Activated T-helper 2 cell treated with anti-CD3 and anti-CD28 coated beads, Interferon-gamma antibody, Interleukin-2, Interleukin-4, amounts not matched to agents 10 μg/mL and 5 μg/mL and 100 μg/mL, durations not matched to agents 14 hours and 24 hours and 36 hours (primary cell): ENCODE measurements around the gene MALT1. TPM values are rescaled to one million over a fixed set of nuclear protein-coding genes. Genes with fewer than 3 reads are reported as not detected.
"Not testable (repeated sequence)": the region's sequence is repeated elsewhere in the genome, so short reads cannot be mapped to it uniquely, and the experiment has no call there.

Experiments used
- DNase-seq: peaks from one replicate; pipeline ENCODE4 v3.0.0; 2021; ENCODE audit warnings: low spot score
- H3K27ac Mint-ChIP-seq: one replicate; pipeline ENCODE4 v1.8.0; 2021; ENCODE audit warnings: mixed read lengths
- H3K27me3 Mint-ChIP-seq: one replicate; pipeline ENCODE4 v1.8.0; 2021; ENCODE audit warnings: low read depth, mixed read lengths
- H3K36me3 Mint-ChIP-seq: one replicate; pipeline ENCODE4 v1.8.0; 2021; ENCODE audit warnings: low read depth, mixed read lengths
- H3K4me1 Mint-ChIP-seq: one replicate; pipeline ENCODE4 v1.8.0; 2021; ENCODE audit warnings: low read depth, mixed read lengths
- H3K4me3 Mint-ChIP-seq: one replicate; pipeline ENCODE4 v1.8.0; 2021; ENCODE audit warnings: low read depth, mild to moderate bottlenecking, moderate library complexity, mixed read lengths
- H3K9me3 Mint-ChIP-seq: one replicate; pipeline ENCODE4 v1.8.0; 2021; ENCODE audit warnings: mixed read lengths
- intact Hi-C: fragments of 100-400 bp; cut with micrococcal nuclease; formaldehyde crosslinking; loops from one replicate; pipeline ENCODE4 v1.15.1; 2023
- total RNA-seq: library from RNA; stranded (reverse); gene quantifications from 2 replicates; pipeline ENCODE4 v1.2.3, GENCODE V29; 2022

Gene MALT1
- total RNA-seq, 1 donor from 2014 or later: 23.5 TPM

- Mint-ChIP-seq H3K27ac (no peak overlapping the region), H3K4me1 (peaks cover 24% of the 10 kb centered on the region), H3K4me3 (no peak overlapping the region)
Observed at GRCh38 chr18:58639751-58640427, 31.4 kb upstream of the MALT1 start.

DNA sequence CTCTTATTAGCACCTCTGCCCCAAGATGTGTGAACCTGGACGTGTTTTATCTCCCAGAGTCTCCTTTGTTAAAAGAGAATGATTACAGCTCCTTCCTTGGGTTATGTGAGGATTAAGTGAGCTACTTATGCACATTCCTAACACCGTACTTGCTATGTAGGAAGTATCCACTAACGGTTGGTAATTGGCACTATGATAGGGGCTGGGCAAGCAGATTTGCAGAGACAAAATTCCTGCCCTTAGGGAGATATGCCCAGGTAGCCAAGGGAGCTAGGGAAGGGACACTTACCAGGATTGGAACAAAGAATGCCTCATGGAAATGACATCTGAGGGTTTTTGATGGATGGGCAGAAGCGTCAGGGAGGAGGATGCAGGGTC lies 30.8 kb upstream of the MALT1 start:
- no peak overlapping the region for H3K4me3 Mint-ChIP-seq
- H3K4me1 Mint-ChIP-seq: peaks cover 23% of the 10 kb centered on the region
- peaks cover 4% of the 10 kb centered on the region for H3K27me3 Mint-ChIP-seq
- H3K36me3 Mint-ChIP-seq: no peaks in the 10 kb centered on the region
- intact Hi-C loops: no loop called here
- no peak for DNase-seq
- H3K9me3 Mint-ChIP-seq: no peaks in the 10 kb centered on the region
- no peak overlapping the region for H3K27ac Mint-ChIP-seq

More at GRCh38 chr18:58639751-58640427, 31.4 kb upstream of the MALT1 start:
- Mint-ChIP-seq H3K36me3 (no peaks in the 10 kb centered on the region), H3K9me3 (no peaks in the 10 kb centered on the region), H3K27me3 (peaks cover 4% of the 10 kb centered on the region)
- no peak for DNase-seq
- intact Hi-C loops: no loop called here

GRCh38 chr18:58640891-58641610 lies 30.2 kb upstream of the MALT1 start:
- Mint-ChIP-seq H3K36me3 (no peaks in the 10 kb centered on the region), H3K27me3 (peaks cover 4% of the 10 kb centered on the region), H3K4me1 (peaks cover 16% of the 10 kb centered on the region), H3K27ac (no peak overlapping the region), H3K4me3 (no peak overlapping the region), H3K9me3 (no peaks in the 10 kb centered on the region)
- DNase-seq: no peak
- intact Hi-C loops: no loop called here

- H3K36me3 Mint-ChIP-seq, H3K27ac Mint-ChIP-seq: not testable (repeated sequence)
Observed at GRCh38 chr18:58643557-58643956, 27.7 kb upstream of the MALT1 start.

DNA sequence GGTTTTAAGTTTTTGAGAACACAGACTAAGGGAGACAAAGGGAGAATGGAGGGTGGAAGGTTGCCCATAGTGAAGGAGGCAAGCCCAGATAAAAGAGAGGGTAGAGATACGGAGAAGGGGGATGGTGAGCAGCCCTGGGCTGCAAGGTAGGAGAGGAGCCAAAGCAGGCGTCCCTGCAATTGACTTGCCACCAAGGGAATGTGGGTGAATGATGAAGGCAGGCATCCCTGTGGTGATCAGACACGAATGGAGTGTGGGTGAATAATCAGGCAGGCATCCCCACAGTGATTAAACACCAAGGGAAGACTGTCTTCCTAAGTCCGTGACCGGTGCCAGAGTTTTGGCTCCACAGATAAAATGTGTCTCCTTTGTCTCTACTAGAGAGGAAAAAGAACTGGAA lies 25.9 kb upstream of the MALT1 start:
- Mint-ChIP-seq H3K27me3 (no peaks in the 10 kb centered on the region), H3K4me1 (peaks cover 14% of the 10 kb centered on the region), H3K36me3 (peaks cover 6% of the 10 kb centered on the region), H3K4me3 (no peak overlapping the region), H3K9me3 (no peaks in the 10 kb centered on the region), H3K27ac (no peak overlapping the region)
- DNase-seq: no peak
- intact Hi-C loops: no loop called here

More at GRCh38 chr18:58643557-58643956, 27.7 kb upstream of the MALT1 start:
- H3K9me3 Mint-ChIP-seq, H3K4me3 Mint-ChIP-seq, DNase-seq, H3K27me3 Mint-ChIP-seq, intact Hi-C loops: not testable (repeated sequence)
- H3K4me1 Mint-ChIP-seq: peaks cover 14% of the 10 kb centered on the region

DNA sequence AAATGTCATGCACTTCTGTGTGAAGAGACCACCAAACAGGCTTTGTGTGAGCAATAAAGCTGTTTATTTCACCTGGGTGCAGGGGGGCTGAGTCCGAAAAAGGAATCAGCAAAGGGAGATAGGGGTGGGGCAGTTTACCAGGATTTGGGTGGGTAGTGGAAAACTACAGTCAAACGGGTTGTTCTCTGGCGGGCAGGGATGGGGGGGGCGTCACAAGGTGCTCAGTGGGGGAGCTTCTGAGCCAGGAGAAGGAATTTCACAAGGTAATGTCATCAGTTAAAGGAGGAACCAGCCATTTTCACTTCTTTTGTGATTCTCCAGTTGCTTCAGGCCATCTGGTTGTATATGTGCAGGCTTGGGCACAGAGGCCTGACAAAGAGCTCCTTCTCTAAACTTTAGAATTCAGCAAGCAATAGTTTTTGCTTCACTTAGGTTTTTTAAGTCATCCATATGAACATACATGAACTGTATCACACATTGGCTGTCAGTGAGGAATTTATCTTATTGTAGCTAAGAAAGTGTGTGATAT lies 24.9 kb upstream of the MALT1 start:
- H3K36me3 Mint-ChIP-seq: peaks cover 6% of the 10 kb centered on the region
- no peaks in the 10 kb centered on the region for H3K9me3 Mint-ChIP-seq
- no peak overlapping the region for H3K27ac Mint-ChIP-seq
- intact Hi-C loops: no loop called here
- H3K27me3 Mint-ChIP-seq: no peaks in the 10 kb centered on the region
- H3K4me3 Mint-ChIP-seq: no peak overlapping the region
- peaks cover 20% of the 10 kb centered on the region for H3K4me1 Mint-ChIP-seq
- DNase-seq: no peak

DNA sequence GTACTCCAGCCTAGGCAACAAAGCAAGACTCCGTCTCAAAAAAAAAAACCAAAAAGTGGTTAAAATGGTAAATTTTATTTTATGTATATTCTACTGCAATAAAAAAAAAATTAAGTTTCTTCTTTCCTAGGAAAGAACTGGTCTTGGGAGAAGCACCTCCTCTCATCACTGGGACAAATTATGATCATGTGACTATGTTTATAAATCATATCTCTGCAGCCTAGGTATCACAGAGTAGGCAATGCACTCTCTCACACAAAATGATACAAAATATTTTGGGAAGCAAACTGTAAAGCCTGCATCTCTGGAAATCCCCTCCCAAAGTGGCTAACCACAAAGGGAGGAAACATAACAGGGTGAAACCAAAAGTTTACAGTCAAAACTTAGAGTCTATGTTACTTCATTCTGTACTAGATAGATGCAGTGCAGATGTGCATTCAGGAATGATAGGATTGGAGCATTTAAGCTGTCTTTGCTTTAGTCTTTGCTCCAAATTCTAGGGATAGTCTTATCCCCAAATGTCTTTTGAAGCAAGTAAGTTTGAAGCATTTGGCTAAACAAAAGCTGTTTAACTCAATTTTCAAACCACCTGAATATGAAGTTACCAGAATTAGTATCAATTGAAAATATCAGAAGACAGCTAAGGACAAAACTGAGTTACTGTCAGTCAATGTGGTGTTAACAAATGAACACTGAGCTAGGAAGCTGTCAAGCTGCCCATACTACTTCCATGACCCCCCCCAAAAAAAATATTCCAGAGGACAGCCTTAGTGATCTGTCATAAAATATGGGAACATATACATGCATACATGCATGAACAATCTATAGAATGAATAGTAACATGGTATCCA lies 21.1 kb upstream of the MALT1 start:
- Mint-ChIP-seq H3K36me3 (peaks cover 18% of the 10 kb centered on the region), H3K4me3 (peak overlapping the region; percentile 11), H3K9me3 (peaks cover 21% of the 10 kb centered on the region), H3K27ac (no peak overlapping the region), H3K27me3 (no peaks in the 10 kb centered on the region), H3K4me1 (peaks cover 45% of the 10 kb centered on the region)
- peak; percentile 30 for DNase-seq
- intact Hi-C loops: loop anchor here (1.0 kb wide), 1 partner anchor 35 kb away; no protein-coding TSS in a partner anchor

DNA sequence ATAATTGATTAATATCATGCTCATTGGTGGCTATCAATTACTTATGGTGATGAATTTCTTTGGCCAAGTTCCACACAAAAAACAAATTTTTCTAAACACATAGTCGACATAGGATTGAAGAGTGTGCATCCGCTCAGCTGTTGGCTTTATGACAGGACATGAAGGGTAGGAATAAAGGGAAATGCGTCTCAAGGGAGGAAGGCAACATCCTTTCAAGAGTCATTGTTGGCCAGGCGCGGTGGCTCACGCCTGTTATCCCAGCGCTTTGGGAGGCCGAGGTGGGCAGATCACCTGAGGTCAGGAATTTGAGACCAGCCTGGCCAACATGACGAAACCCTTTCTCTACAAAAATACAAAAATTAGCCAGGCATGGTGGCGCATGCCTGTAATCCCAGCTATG lies 20.4 kb upstream of the MALT1 start:
- not testable (repeated sequence) for H3K27ac Mint-ChIP-seq, H3K27me3 Mint-ChIP-seq, H3K4me3 Mint-ChIP-seq, DNase-seq
- peaks cover 45% of the 10 kb centered on the region for H3K4me1 Mint-ChIP-seq
- peaks cover 24% of the 10 kb centered on the region for H3K9me3 Mint-ChIP-seq
- H3K36me3 Mint-ChIP-seq: peaks cover 18% of the 10 kb centered on the region
- intact Hi-C loops: loop anchor here (1.0 kb wide), 1 partner anchor 36 kb away; no protein-coding TSS in a partner anchor

GRCh38 chr18:58653144-58653722 lies 18.0 kb upstream of the MALT1 start:
- intact Hi-C loops: loop anchor here (2.0 kb wide), 1 partner anchor 18 kb away; the partner anchor contains the start of gene MALT1
- not testable (repeated sequence) for H3K4me3 Mint-ChIP-seq, H3K27ac Mint-ChIP-seq, H3K27me3 Mint-ChIP-seq, DNase-seq
- peaks cover 24% of the 10 kb centered on the region for H3K9me3 Mint-ChIP-seq
- H3K4me1 Mint-ChIP-seq: peaks cover 60% of the 10 kb centered on the region
- H3K36me3 Mint-ChIP-seq: peaks cover 12% of the 10 kb centered on the region

DNA sequence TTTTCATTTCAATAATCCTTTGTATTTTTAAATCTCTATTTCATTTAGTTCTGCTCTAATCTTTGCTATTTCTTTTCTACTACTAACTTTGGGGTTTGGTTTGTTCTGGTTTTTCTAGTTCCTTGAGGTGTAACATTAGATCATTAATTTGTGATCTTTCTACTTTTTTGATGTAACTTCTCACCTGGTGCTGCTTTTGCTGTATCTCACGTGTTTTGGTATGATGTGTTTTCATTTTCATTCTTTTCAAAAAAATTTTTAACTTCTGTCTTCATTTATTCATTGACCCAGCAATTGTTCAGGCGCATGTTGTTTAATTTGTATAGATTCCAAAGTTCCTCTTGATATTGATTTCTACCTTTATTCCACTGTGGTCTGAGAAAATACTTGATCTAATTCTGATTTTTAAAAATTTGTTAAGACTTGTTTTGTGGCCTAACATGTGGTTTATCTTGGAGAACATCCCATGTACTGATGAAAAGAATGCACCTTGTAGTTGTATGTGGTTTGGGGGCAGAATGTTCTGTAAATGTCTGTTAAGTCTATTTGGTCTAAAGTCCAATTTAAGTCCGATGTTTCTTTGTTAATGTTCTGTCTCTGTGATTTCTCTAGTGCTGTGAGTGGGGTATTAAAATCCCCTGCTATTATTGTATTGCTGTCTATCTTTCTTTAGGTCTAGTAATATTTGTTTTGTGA lies 17.3 kb upstream of the MALT1 start:
- peaks cover 59% of the 10 kb centered on the region for H3K4me1 Mint-ChIP-seq

DNA sequence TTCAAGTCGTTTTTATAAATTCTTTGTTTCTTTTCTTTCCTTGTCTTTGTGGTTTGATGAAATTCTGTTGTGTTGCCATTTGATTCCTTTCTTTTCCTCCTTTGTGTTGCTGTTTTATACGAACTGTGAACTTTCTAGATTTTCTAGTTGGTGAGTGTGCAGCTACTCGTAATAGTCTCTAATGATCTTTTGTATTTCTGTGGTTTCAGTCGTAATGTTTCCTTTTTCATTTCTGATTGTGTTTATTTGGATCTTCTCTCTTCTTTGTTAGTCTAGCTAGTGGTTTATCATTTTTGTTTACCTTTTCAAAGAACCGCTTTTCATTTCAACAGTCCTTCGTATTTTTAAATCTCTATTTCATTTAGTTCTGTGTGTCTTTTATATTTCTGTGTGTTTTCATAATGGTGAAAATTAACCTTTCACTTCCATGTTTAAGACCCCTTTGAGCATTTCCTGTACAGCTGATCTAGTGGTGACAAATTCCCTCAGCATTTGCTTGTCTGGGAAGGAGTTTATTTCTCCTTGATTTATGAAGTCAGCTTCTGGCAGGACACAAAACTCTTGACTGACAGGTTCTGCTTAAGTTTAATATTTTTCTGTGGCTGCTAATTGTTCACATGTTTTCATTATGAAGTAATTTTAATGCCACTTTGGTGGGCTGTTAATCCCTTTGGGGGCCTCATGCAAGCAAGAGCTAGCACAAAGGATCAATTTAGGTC lies 16.2 kb upstream of the MALT1 start:
- DNase-seq: no peak
- Mint-ChIP-seq H3K27ac (no peak overlapping the region), H3K4me1 (peaks cover 60% of the 10 kb centered on the region), H3K27me3 (no peaks in the 10 kb centered on the region), H3K4me3 (no peak overlapping the region), H3K36me3 (peaks cover 12% of the 10 kb centered on the region), H3K9me3 (peaks cover 24% of the 10 kb centered on the region)
- intact Hi-C loops: no loop called here

More for the DNA sequence above, 17.3 kb upstream of the MALT1 start:
- Mint-ChIP-seq H3K27ac (no peak overlapping the region), H3K9me3 (peaks cover 24% of the 10 kb centered on the region), H3K4me3 (no peak overlapping the region), H3K36me3 (peaks cover 12% of the 10 kb centered on the region), H3K27me3 (no peaks in the 10 kb centered on the region)
- DNase-seq: no peak
- intact Hi-C loops: loop anchor here (2.0 kb wide), 1 partner anchor 17 kb away; the partner anchor contains the start of gene MALT1
